ENCODE measurements around the gene TUBB2B.

GRCh38 chr6:3175715-3176402, 51.6 kb downstream of the TUBB2B start:
- TF ChIP-seq USF2 (IDR thresholded peaks at IDR 0.05) = no peak
- no peak for TF ChIP-seq POLR2A (IDR thresholded peaks at IDR 0.05; ENCODE audit: low read length)
- no peak for TF ChIP-seq CTCF (IDR thresholded peaks at IDR 0.05)
- TF ChIP-seq EP300 (IDR thresholded peaks at IDR 0.05) = no peak
- no peak for TF ChIP-seq EHF (CRISPR knock-in tag; IDR thresholded peaks at IDR 0.05)

Data from A549 (cell line).